Stimulated activated CD4-positive, alpha-beta T cell treated with anti-CD3 and anti-CD28 coated beads, TNF-alpha, amount 100 ng/mL, for 4 hours (primary cell): ENCODE measurements around the gene PIK3CG.
"Not testable (repeated sequence)": the region's sequence is repeated elsewhere in the genome, so short reads cannot be mapped to it uniquely, and the experiment has no call there.

ENCODE experiments used
- DNase-seq, 3 experiments: peaks; one replicate each; pipeline ENCODE4 v3.0.0-alpha.2; 2020; ENCODE audit warnings: low read depth in 3 of 3

PIK3CG gene

GRCh38 chr7:106865130-106866041 lies at the start of gene PIK3CG:
Gene PIK3CG (plus strand): TSS chr7:106865282. CDS start chr7:106867562, 2,280 bp downstream.
- no peak for DNase-seq

GRCh38 chr7:106817098-106817497 lies 48.0 kb upstream of the PIK3CG start:
- DNase-seq = no peak

GRCh38 chr7:106818736-106819135 lies 46.3 kb upstream of the PIK3CG start:
- no peak for DNase-seq

GRCh38 chr7:106819546-106819945 lies 45.5 kb upstream of the PIK3CG start:
- no peak for DNase-seq

- no peak for DNase-seq
Observed at GRCh38 chr7:106820321-106821217, 44.5 kb upstream of the PIK3CG start.

GRCh38 chr7:106823631-106824030 lies 41.5 kb upstream of the PIK3CG start:
- no peak for DNase-seq

- no peak for DNase-seq
Observed at GRCh38 chr7:106824458-106824857, 40.6 kb upstream of the PIK3CG start.

GRCh38 chr7:106827626-106828025 lies 37.5 kb upstream of the PIK3CG start:
- DNase-seq = no peak

- no peak for DNase-seq
Observed at GRCh38 chr7:106829496-106829895, 35.6 kb upstream of the PIK3CG start.

GRCh38 chr7:106830896-106831295 lies 34.2 kb upstream of the PIK3CG start:
- DNase-seq = not testable (repeated sequence)

GRCh38 chr7:106836816-106837215 lies 28.3 kb upstream of the PIK3CG start:
- DNase-seq = no peak

- no peak for DNase-seq
Observed at GRCh38 chr7:106839511-106839910, 25.6 kb upstream of the PIK3CG start.

GRCh38 chr7:106840342-106840741 lies 24.7 kb upstream of the PIK3CG start:
- DNase-seq = no peak

- no peak for DNase-seq
Observed at GRCh38 chr7:106841896-106842390, 23.1 kb upstream of the PIK3CG start.

GRCh38 chr7:106844279-106844997 lies 20.6 kb upstream of the PIK3CG start:
- no peak for DNase-seq

GRCh38 chr7:106848049-106848448 lies 17.0 kb upstream of the PIK3CG start:
- no peak for DNase-seq

- DNase-seq = no peak
Observed at GRCh38 chr7:106848851-106849442, 16.1 kb upstream of the PIK3CG start.

GRCh38 chr7:106851632-106852031 lies 13.4 kb upstream of the PIK3CG start:
- DNase-seq = not testable (repeated sequence)

GRCh38 chr7:106853250-106853908 lies 11.7 kb upstream of the PIK3CG start:
- DNase-seq = no peak

GRCh38 chr7:106855540-106856132 lies 9.4 kb upstream of the PIK3CG start:
- DNase-seq = no peak
